EH (cell line): ENCODE results near the gene PRPS2.
A peak's percentile ranks its signal among the peaks of the same experiment; 100 is the strongest.

Source experiments
- DNase-seq: peaks from one replicate; pipeline ENCODE4 v3.0.0-alpha.2; 2015; ENCODE audit warnings: low read depth

Gene PRPS2

DNA sequence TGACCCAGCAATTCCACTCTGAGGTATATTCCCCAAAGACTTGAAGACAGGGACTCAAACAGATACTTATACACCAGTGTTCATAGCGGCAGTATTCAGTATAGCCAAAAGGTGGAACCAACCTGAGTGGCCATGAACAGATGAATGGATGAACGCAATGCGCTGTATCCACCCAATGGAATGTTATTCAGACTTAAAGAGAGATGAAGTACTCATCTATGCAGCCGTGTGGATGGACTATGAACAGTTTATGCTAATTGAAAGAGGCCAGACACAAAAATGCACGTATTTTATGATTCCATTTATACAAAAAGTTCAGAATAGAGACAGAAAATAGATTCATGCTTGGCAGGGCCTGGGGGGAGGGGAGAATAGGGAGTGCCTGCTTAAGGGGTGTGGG lies 26.3 kb downstream of the PRPS2 start:
- DNase-seq = no peak

DNA sequence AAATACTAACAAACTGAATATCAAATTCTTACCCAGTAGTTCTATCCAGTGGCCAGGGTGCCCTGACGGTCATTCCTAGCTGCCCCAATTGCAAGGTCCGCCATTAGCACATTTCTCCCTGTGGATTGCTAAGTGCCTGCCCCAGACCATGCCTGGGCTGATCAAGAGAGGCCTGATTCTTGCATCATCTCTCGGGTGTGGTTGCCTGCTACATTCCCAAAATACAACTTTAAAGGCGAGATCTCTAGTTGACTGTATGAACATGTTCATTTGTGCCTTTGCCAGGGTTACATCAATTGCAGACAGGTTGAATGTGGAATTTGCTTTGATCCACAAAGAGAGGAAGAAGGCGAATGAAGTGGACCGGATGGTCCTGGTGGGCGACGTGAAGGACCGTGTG lies 28.0 kb downstream of the PRPS2 start:
- peak; percentile 3 for DNase-seq

DNA sequence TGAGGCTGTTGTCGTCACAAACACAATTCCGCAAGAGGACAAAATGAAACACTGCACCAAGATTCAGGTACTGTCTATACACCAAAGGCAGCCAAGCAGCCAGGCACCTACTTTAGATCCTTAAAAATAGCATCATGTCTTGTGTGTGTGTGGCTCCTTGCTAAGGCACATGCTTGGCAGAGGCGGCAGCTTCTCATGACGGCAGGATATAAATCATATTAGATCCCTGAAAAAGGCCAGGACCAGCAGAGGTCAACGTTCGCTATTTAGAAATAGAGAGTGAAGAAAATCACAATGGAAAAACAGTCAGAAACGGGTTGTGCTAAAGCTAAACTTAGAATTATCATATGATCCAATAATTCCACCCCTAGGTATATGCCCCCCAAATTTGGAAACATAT lies 29.5 kb downstream of the PRPS2 start:
- DNase-seq = no peak

DNA sequence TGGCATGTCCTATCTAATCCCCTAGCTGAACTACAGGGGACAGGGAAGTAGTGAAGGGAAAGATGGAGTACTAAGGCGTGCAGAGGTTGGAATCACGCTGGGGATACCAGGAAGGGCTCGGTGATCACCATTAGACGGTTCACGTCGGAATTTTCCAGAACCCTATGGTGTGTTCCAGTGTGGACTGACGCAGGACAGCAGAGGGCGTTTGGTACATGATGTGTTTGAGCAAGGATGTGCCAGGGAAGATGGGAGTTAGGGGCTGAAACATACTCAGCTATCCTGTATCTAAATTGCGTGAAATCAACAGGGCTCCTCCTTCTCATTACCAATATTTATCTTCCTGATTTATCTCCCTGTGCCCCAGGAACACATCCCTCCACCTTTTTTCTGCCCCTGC lies 33.7 kb downstream of the PRPS2 start:
- DNase-seq = no peak

GRCh38 chrX:12825801-12826200 lies 34.6 kb downstream of the PRPS2 start:
- peak; percentile 78 for DNase-seq

DNA sequence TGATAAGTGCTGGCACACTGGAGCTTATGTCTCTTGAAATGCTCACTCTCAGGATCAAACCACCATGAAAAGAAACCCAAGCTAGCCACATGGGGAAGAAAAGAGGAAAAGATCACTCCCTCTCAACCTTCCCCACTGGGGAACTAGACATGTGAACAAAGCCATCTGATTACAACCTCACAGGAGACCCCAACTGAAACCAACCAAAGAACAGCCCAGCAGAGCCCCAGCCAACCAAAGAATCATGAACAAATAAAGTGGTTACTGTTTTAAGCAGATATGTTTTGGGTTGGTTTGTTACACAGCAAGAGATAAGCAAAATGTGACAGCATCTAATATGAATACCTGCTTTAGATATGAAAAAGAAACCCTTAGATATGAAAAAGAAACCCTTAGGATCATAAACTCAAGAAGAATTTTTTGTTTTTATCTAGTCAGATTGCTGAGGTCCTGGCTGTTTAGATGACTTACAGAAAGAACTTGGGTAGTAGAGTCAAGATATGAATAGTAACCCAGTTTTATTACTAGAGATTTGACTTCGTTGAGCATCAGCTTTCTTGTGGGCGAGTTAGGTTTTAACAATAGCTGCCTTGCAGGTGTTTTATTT lies 52.0 kb downstream of the PRPS2 start:
- DNase-seq = no peak

DNA sequence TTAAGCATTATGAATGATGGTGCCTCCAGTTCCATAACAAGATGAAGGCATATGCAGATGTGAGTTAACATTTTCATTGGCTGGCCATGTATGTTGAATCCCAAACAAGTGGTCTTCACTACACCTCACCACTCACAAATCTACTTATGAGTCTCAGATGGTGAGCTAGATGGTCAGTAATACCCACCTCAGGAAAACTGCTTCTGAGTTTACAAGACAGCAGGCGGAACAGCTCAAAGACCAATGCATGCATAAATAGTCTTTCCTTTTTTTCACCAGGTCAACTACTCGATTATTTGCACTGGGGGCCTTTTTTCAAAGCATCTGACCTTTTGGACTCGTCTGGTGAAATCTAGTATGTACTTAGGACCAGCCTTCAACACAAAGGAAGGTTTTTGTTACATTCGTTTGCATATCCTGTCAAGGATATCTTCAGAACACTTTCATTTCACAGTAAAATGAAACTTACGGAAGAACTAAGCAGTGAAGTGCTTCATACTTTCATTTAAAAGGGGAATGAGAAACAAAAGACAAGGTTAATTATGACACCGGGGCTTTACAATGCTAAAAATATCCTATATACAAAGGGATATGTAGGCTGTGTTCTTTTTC lies 52.6 kb downstream of the PRPS2 start:
- no peak for DNase-seq

- DNase-seq = no peak
These were observed 53.1 kb downstream of the PRPS2 start for GRCh38 chrX:12844319-12844718.

DNA sequence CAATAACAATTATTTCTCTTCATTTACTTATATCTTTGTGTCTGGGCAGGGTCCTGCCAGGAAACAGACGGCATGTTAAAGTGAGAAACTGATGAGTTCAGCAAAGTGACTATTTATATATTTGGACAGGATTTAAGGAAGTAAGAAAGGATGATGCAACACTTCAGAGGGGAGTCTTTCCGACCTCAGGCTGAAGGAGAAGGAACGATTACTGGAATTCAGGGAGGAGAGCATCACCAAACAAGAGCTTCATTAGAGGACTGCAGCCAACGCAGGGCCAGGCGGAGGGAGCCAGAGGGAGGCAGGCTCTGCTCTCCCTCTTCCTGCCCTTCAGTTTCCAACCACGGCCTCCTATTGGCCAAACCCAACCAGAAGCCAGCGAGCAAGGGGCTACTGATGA lies 74.1 kb downstream of the PRPS2 start:
- DNase-seq = no peak

DNA sequence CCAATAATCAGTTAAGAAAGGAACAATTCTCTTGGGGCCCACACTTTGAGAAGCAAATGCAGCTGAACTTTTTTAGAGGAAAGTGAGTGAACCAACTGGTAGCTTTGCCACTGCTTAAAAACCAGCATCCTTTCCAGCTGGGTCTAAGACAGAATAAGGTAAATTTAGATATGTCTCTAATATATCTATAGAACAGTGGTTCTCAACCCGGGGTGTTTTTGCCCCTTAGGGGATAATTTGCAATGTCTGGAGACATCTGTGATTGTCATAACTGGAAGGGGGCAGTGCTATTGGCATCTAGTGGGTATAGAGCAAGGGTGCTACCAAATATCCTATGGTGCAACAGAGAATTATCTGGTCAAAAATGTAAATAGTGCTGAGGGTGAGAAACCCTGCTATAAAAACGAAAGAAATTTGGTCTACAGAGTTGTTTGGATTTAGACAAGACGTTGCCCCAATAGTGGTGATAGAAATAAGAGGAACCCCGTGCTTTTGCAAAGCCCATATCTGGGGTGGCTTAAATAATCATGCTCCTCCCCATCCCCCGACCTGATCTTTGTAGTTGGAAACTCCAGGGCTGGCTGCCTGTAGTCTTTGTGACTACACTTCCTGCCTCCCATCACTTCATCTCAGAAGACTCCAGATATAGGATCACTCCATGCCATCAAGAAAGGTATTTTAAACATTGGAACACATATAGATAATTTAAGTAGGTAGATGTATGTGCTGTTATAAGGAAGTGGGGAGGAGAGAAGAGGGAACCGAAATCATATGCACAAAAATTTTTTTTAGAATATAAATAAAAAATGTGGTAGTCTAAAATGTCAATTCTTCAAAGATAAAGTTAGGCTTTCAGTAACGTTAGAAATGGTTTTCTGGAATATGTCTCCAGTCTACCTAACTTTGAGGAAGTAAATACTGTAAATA lies 75.5 kb downstream of the PRPS2 start, which contains the start of gene TLR7:
Gene TLR7, plus strand, starts transcription at position 622 of the 927 bp plus-strand sequence. CDS start 507 bp downstream, outside the sequence.
- no peak for DNase-seq

- DNase-seq = no peak
These were observed 76.5 kb downstream of the PRPS2 start for GRCh38 chrX:12867685-12868084.

- no peak for DNase-seq
These were observed 77.5 kb downstream of the PRPS2 start for GRCh38 chrX:12868747-12869146.

- no peak for DNase-seq
These were observed 80.0 kb downstream of the PRPS2 start for GRCh38 chrX:12871257-12871656.

GRCh38 chrX:12872741-12873140 lies 81.5 kb downstream of the PRPS2 start:
- DNase-seq = no peak
